GM12864 (cell line): ENCODE results near the gene TEX101.
A peak's percentile ranks its signal among the peaks of the same experiment; 100 is the strongest.

Experiments used
- DNase-seq: peaks from one replicate; pipeline ENCODE4 v3.0.0-alpha.2; 2011; ENCODE audit warnings: low read depth
- H3K4me3 ChIP-seq: 2 replicates; pipeline ENCODE4 v1.5.1; 2011; ENCODE audit warnings: mild to moderate bottlenecking, low read depth, low read length, control low read depth
- TF ChIP-seq, protein P1 (sequence below): IDR thresholded peaks from 2 replicates; pipeline ENCODE4 v1.5.1; 2011; ENCODE audit warnings: low read depth, mild to moderate bottlenecking, moderate library complexity, low read length, control low read depth, inconsistent platforms; ENCODE audit errors: missing control alignments

Gene TEX101

GRCh38 chr19:43462785-43463380, 48.2 kb downstream of the TEX101 start:
- peak overlapping the region; percentile 5; the same call in 1 of the 2 replicates for H3K4me3 ChIP-seq
- TF ChIP-seq, protein P1, sequence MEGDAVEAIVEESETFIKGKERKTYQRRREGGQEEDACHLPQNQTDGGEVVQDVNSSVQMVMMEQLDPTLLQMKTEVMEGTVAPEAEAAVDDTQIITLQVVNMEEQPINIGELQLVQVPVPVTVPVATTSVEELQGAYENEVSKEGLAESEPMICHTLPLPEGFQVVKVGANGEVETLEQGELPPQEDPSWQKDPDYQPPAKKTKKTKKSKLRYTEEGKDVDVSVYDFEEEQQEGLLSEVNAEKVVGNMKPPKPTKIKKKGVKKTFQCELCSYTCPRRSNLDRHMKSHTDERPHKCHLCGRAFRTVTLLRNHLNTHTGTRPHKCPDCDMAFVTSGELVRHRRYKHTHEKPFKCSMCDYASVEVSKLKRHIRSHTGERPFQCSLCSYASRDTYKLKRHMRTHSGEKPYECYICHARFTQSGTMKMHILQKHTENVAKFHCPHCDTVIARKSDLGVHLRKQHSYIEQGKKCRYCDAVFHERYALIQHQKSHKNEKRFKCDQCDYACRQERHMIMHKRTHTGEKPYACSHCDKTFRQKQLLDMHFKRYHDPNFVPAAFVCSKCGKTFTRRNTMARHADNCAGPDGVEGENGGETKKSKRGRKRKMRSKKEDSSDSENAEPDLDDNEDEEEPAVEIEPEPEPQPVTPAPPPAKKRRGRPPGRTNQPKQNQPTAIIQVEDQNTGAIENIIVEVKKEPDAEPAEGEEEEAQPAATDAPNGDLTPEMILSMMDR, result no peak
- DNase-seq, result no peak

GRCh38 chr19:43463381-43464133, 48.9 kb downstream of the TEX101 start:
- H3K4me3 ChIP-seq, result peak overlapping the region; percentile 68
- DNase-seq, result peak; percentile 81
- TF ChIP-seq, protein P1, result no peak

DNA sequence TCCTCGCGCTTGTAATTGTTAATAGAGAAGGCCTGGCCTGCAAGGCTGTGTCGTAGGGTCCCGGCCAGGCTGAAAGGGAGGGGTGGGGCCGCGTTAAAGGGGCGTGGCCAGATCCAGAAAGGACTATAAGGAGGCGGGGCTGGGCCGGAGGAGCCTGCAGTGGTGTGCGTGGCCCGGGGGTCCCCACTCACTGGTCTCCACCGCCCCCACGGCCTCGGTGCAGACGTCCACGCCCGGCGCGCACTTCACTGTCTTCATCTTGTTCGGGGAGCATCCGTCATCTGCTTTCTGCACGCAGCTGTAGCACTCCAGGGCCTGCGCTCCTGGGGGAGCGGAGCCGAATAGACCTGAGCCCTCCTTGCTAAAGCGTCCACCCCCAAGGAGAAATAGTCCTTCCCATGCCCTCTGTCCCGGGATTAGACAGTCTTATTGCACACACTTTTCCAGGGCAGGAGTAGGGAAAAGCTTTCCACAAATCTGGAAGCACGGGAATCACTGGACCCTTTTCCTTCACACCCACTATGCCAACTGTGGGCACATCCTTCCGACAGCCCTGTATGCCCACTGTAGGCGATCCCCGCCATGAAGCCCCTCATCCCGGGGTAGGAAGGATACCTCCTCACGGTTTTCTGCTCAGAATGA, 49.6 kb downstream of the TEX101 start:
- TF ChIP-seq, protein P1, result no peak
- peak overlapping the region; percentile 68 for H3K4me3 ChIP-seq
- no peak for DNase-seq

DNA sequence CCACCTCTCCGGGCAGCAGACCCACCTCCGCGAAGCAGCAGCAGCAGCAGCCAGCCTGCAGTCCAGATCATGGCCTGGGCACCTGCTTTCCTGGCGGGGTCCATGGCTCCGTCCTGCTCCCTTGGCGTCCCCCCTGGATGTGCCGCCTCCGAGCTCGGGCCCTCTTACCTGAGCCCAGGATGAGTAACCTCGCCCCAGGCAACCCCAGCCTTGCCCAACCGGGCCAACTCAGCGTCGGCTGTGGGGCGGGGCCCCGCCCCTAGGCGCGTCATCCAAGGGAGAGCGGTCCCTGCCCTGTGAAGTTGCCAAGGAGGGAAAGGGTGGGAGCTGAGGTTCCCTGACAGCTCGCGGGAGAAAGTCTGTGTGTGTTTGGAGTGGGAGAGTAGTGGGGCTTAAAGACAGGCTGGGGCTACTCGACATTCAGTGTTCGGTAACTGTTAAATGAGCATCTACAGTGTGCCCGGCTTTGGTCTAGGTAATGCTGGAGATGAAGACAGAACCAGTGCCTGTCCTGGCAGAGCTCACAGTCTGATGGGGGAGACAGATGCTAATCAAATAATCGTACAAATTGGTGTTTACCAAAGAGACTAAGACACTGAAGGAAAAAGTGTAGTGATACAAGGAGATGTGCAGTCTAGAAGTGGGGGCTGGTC, 50.9 kb downstream of the TEX101 start, which contains the start of gene LYPD3:
LYPD3 (minus strand) TSS at position 141 of the 653 bp plus-strand sequence; CDS start at position 104, 37 bp downstream.
- H3K4me3 ChIP-seq, result no peak within 1 kb of the TSS; the same call in 1 of the 2 replicates
- TF ChIP-seq, protein P1, result no peak
- no peak for DNase-seq

GRCh38 chr19:43466793-43467192, 52.1 kb downstream of the TEX101 start:
- no peak for DNase-seq
- TF ChIP-seq, protein P1, result no peak
- no peak overlapping the region for H3K4me3 ChIP-seq

DNA sequence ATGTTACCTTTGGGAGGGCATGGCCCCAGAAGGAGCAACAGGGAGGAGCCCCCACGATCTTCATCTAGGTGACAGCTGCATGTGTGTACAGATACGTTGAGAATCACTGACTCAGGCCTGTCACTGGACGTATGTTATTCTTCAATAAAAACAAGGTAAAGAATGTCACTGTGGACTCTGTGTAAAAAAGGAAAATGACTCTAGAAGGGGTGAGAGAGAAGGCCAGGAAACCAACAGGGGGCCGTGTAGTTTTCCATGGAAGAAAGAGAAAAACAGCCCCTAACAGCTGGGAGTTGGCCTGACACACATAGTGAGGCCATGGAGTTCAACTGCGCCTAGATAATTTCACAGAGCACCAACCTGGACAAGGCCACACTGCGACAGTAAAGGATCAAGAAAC, 52.6 kb downstream of the TEX101 start:
- DNase-seq, result no peak
- no peak overlapping the region for H3K4me3 ChIP-seq
- TF ChIP-seq, protein P1, result no peak
